ENCODE data around the gene ALX4.

Gene ALX4

DNA sequence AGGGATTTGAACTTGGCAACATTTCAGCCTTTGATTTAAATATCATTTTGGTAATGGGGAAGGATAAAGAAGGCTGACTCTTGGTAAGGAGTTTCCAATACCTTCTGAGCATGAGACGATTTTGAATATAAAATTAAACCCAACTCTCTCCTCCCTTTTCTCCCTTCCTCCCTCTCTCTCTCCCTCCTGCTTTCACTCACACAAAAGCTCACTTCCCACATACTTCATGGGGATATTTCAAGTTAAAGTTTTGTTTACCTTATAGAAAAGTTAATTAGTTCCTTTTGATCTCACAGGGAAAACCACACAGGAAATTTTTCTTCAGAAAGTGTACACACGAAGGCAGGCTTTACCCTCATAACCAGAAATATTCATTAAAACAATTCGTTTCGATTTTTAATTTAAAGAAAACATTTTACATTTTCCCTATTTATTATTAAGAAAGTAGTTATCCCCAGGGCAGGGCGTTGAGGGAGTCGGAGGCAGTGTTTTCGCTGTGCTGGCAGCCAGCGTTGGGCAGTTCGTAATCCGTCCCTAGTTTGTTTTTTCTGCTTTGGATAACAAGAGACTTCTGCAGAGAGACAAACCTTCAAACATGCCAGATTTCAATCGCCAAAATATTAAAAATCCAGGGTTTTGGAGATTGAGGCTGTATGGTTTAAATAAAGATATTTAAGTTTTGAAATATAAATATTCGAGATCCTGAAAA lies 25.3 kb upstream of the ALX4 start:
- DNase-seq (ENCODE audit: low read depth): no peak

DNA sequence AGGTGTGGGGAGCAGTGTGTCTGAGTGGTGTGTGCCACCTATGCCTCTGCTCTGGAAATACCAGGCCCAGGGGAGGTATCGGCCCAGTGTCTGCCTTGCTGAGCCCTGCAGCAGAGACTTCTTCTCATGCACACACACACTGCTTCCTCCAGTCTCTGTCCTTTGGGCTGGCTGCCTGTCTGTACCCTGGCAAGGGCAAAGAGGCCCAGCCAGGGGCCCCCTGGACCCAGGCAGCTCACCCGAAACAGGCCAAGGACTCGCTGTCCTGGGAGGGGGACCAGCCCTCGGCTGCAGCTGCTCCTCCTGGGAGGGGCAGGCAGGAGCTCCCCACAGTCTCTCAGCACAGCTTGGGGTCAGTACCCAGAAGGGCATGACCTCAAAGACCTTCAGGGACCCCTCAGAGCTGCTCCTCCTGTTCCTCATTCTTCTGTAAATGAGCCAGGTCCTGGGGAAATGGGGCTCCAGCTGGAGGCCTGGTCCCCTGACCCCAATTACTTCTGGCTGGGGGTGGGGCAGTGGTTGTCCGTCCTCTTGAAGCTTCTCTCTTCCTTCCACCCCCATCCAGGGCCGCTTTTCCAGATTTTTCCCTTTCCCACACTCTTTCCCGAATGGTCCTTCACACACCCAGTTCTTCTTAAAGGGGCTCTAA lies 24.5 kb upstream of the ALX4 start:
- DNase-seq (ENCODE audit: low read depth): no peak

DNA sequence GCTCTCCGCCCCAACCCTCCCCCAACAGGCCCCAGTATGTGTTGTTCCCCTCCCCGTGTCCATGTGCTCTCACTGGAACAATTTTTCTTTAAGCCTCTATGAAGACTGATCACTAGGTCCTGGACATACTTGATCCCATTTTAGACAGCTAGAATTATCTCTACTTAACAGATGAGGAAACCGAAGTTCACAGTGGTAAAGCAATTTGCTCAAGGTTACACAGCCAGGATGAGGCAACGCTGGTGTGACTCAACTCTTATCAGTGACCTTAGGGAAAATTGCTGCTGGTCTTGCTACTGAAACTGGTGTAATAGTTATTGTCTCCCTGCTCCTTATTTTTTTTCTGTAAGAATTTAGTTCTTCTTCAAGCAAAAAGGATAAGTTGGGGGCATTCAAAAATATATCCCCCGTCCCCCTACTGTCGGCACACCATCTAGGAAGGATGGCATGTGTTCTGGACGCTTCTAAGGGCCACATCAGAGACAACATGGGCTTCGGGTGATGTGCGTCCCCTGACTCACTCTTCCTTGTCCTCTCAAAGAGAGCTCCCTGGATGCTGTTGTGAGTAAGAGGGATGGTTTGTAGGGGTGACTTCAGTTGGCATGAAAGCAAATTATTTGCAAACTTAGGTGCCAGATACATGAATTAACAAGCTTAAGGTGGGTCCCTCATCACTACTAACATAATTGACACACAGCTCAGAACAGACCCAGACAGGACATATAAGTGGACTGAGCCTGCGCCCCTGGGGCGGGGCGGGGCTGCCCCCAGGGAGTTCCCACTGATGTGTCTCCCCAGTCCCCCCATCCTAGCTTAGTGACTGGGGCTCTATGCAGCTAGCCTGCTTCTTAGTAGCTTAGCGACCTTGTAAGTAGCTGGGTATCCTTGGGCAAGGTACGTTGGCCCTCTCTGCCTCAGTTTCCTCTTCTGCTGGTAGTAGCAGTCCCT lies 23.6 kb upstream of the ALX4 start:
- DNase-seq (ENCODE audit: low read depth): no peak

DNA sequence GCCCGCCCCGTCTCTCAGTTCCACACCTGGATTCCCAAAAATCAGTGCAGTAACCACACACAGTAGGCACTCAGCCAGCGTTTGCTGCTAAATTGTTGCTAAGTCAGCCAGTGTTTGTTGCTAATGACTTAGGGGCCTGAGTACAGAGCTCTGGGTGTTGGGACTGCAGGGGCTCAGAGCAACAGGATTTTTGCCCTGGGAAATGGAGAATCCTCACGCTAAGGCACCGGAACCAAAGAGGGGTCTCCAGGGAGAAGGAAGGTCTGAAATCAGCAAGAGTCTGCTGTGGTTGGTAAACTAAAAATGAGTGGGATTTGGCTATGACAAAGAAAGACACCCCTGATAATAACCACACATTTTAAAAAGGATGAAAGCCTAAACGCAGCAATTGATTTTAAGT lies 22.7 kb upstream of the ALX4 start:
- DNase-seq (ENCODE audit: low read depth): no peak

DNA sequence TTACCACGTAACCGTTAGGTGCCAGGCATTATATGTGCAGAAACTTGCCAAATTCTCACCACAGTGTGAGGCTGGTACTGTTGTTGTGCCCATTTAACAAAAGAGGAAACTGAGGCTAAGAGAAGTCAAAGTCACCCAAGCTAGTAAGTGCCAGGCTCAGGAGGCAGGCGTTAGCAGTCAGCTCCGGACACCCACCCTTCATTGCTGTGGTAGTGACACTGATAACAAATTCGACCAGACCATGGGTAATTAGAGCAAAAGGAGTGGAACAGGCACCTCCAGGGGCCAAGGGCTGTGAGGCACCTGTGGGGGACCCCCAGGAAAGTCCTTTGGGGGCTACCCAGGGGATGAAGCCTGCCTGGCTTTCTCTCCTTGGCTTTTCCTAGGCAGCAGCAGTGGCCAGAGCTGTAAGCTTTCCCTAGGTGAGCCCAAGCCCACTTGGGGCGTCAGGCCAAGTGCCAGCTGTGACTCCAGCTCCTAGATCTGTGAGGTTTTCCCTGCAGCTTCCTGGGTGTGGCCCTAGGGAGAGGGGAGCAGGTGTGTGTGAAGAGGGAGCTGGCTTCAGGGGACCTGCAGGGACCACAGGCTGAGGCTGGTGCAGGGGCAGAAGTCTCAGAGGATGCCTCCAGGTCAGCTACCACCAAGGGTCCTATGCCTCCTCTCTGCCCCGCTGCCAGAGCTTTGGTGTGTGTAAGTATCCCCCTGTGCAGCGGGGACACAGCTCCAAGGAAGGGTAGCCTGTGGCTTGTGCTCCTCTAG lies 19.7 kb upstream of the ALX4 start:
- no peak for DNase-seq (ENCODE audit: low read depth)

DNA sequence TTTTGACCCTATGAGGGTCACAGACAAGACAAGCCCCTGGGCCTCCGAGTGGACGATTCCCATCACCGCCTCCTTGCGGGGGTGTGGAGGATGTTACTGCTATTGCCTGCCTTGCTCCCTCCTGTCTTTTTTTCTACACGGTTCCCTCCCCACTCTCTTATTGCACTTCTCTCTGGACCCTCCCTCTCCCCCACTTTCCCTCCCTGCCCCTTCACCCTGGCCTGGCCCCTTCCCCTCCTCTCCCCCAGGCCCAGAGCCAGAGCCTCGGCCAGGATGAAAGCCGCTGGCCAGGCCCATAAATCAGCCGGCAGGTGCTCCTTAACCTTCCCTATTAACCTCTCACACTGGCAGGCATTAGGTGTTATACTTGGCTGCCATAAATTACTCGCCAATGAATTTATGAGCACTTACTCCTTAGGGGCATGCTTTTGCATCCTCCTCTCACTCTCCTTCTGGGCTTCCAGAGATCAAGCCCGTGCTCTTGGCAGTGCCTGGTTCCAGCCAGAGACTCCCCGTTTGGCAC lies 18.3 kb upstream of the ALX4 start:
- no peak for DNase-seq (ENCODE audit: low read depth)

DNA sequence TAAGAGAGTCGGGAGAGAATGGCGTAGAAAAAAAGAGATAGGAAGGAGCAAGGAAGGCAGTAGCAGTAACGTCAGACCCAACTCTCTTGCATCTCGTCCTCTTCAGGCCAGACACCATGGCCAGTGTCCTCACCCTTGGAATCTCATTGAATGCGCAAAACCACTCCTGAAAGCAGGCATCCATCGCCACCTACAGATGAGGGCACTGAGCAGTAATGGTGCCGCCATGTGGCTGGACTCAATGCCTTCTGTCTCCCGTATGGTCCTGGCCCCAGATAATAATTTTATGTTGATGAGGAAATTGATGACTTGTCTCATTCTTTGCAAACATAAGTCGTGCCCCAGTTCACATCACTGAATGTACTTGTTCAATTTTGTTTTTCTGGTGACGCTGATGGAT lies 17.8 kb upstream of the ALX4 start:
- no peak for DNase-seq (ENCODE audit: low read depth)

DNA sequence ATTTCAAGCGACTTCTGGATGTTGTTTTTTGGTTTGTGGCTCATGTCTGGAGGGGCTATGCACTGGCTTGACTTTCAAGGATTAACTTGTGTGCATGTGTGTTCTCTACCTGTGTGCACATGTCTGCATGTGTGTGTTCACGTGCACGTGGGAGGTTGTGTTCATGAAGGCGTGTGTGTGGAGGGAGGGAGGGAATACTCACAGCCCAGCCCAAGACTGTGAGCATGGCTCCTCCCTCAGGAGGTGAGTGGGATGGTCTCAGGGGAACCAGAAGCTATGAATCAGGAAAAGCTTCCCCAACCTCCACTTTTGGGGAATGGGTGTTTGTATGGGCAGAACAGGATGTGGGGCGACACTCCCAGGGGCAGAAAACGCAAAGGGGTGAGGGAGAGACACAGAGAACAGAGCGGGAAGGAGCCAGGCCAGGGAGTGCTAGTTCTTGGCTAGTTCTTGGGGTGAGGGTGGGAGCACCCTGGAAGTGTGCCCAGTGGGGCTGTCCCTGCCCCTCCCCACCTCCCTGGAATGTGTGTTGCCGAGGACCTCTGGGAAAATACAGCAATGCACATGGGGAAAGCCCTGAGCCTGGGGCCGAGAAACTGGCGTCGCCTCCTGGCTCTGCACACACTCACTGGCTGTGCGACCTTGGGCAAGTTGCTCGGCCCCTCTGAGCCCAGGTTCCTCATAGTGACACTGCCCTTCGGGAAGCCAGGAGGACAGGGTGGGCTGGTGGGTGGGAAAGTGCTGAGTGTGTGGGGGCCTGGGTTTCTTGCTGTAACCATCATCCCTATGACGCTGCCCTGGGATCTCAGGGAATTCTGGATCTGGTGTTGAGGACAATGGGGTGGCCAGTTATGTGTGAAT lies 16.9 kb upstream of the ALX4 start:
- DNase-seq (ENCODE audit: low read depth): no peak

DNA sequence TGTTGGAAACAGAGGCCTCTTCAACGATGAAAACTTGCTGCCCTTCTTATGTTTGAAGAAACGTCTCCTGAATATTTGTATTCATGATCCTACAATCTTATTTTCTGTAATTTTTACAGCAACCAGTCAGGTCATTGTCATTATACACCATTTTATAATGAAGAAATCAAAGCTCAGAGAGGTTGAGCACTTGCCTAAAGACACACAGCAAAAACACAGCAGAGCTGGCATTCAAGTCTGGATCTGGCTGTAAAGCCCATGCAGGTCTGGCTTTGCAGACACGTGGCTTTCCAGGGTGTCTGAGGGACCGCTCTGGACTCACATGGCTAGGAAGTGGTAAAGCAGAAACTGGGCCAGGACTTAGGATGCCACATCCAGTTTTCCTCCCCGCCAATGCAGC lies 15.8 kb upstream of the ALX4 start:
- DNase-seq (ENCODE audit: low read depth): no peak

DNA sequence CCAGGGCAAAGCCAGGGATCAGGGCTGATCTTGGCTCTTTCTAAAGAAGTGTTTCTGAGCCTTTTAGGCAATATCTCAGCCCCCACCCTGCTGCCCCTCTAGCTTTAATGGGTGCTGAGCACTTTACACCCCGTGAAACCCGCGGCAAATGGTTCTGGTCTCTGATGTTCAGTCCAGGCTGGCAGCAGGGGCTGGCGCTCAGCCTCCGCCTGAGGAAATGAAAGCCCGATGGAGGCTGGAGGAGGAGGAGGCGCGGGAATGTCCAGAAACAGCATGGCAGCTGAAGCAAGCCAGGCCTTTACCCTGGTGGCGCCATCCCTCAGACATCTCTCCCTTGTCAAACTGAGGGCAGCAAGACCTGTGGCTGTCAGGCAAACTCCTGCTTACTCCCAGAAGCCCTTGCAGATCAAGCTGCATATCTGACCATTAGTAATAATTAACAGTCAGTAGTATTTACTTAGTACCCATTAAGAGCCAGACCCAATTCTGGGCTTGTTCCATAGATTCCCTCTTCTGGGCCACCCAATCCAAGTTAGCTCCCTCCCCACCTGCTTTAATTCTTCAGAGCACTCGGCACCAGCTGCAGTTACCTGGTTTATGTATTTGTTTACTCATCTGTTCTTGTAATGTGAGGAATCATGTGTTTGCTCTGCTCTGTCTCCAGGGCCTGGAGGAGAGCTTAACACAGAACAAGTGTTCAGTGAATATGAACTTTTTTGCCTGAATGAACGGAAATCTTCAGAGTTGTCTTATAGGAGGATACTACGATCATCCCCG lies 15.0 kb upstream of the ALX4 start:
- DNase-seq (ENCODE audit: low read depth): no peak

DNA sequence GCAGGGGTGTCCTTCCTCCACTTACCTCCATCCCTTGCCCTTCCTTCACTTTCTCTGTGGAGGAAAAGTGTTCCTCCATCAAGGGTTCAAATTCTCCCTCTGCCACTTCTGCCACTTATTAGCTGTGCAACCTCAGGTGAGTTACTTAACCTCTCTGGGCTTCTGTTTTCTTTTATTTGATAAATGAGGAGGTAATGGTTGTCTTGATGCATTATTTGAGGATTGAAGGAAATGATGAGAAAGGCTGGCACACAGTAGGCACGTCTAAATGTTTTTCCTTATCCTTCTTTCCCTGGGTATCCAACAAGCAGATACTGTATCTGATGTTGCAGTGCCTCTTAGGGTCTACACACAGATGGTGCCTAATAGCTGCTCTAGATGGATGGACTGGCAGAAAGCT lies 14.3 kb upstream of the ALX4 start:
- DNase-seq (ENCODE audit: low read depth): no peak

DNA sequence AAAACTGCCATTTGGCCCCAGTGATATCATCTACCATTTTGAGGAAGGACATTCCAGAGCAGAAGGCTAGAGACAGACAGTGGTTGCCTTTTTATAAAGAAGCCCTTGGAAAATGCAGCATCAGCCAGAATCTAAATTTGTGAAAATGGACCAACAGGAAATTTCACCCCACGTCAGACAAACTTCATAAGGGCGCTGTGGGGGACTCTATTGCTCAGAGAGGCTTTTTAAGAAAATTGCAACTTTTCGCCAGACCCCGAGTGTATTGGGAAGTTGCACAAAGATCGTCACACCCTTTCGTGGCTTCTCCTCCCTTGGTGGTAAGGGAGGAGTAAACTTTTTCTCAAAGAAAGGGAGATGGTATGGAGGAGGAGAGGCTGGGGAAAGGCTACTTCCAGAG lies 12.3 kb upstream of the ALX4 start:
- no peak for DNase-seq (ENCODE audit: low read depth)

DNA sequence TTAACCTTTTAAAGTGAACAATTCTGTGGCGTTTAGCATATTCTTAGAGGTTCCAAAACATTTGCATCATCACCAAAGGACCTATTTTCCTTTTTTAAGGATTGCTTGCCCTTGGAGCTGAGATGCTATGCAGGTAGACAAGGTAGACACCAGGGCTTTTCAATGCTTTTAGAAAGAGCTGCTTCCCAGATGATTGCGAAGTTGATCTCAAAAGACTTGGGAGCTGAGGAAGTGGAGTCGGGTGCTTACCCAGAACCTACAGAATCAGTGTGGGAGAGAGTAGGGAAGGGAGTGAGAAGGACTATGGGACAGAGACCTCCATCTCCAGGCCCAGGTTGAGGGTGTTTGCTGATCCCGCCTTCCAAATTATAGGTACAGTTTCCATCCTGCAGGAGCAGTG lies 11.1 kb upstream of the ALX4 start:
- DNase-seq (ENCODE audit: low read depth): no peak

DNA sequence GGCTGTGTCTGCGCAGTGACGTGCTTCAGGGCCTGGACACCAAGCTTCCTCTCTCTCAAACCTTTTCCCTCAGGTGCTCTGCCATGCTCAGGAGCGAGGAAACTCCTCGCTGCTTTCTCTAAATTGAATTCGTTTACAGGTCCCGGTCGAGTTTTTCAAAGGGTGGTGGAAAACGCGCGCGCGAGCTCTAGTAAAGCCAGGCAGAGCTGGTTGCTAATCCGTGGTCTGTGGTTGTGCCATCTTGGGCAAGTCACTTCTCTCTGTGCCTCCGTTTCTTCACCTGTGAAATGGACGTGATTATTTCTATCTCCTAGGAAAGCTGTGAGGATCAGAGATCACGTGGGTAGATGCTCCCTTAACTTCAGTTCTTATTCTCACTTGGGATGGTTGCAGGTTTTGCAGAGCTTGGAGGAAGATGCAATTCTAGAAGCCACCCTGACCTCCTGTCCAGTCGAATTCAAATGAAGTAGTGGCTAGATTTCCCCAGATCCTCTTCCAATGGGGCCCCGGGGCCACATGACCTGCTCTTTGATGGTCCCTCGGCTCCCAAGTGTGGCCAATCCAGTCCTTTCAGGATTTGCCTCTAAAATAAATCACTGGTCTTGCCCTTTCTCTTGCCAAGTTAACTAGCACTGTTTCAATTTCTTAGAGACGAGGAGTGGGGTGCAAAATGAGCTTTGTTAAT lies 10.5 kb upstream of the ALX4 start:
- no peak for DNase-seq (ENCODE audit: low read depth)

DNA sequence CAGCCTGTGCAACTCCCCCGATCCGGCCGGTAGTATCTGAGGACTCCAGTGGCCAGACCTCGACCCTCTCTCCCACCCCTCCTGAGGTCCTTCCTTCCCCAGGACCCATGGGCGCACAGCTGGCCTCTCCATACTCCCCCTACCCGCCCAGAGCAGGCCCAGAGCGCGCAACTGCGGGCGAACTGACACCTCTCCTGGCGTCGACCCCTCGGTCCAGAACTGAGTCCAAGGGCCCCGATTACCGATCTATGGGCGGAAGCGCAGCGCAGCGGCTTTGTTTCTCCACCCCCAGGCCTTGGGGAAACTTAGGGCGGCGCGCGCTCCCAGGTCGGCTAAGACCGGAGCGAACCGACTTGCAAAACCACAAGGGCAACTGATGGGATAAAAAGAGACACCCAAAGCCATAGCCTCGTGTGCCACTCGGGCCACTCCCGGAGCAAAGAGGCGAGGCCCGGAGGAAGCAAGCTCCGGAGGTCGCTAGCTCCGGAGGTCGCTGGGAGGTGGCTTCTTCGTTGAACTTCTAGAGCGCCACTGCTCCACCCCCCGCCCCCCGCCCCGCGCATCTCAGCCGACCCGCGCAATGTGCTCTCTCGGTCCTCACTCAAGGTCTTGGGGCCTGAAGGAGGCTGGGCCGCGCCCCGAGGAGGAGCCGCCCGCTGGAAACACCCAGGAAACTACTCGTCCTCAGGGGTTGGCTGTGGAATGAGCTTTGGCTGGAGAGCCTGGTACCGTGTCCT lies 9.8 kb upstream of the ALX4 start:
- DNase-seq (ENCODE audit: low read depth): no peak

DNA sequence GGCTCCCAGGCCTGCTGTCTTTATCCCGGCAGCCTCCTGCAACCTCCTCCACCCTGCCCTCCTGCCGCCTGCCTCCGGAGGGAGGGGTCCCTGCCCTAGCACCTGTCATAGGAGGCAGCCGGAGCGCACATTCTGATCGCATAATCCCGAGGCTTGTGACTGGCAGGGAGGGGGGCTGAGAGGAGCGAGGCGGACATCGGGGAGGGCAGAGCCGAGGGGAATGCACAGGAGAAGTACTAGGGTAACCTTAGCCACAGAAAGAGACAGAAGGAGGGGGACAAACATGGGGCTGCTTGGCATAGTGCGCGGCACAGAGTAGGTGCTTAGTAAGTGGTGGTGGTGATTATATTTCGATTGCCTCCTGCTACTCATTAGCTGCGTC lies 9.2 kb upstream of the ALX4 start:
- DNase-seq (ENCODE audit: low read depth): no peak

DNA sequence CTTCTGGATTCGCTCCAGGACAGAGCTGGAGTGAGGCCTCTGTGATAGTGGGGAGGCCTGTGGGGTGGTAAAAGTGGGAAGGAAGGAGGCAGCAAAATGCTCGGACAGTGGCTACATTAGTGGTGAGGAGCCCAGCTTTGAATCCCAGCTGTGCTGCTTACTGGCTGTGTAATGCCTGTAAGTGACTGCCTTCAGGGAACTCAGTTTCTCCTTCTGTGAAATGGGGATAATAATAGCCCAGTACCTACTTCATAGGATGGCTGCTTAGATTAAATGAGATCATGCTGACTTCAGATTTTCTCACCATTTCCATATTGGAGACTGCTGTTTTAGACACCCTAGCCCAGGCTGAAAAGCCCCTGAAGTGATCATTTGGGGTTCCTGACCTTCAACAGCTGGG lies 8.4 kb upstream of the ALX4 start:
- DNase-seq (ENCODE audit: low read depth): no peak

DNA sequence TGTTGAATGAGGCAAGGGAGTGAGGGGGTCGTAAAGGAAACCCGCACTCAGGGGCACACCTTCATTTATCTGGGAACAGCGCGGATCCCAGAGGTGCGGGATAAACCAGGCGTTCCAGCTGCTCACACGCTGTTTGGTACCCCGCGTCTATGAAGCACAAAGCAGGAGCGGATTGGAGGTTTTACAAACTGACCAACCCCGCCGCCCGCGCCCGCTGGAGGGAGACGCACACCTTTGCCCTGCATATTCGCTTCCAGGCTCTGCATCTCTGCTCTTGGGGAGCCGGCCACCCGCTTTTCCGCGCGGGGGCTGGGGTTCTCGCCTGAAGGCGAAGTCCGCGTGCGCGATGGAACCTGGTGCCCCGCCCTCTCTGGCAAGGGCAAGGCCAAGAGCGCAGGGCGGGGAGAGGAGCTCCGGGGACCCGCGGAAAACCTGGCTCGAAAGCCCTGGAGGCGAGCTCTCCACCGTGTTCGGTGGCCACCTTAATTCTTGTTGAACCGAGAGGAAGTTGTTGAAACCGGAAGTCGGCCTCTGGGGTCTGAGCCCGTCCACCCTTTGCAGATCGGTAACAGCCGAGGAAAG lies 6.8 kb upstream of the ALX4 start:
- DNase-seq (ENCODE audit: low read depth): no peak
